Stimulated activated CD8-positive, alpha-beta memory T cell treated with anti-CD3 and anti-CD28 coated beads, Interleukin-15, amount 100 ng/mL, for 4 hours (primary cell): ENCODE results near the gene RPTOR.

ENCODE experiments used
- DNase-seq, 2 donors: peaks; one replicate each; pipeline ENCODE4 v3.0.0-alpha.2; 2020; ENCODE audit warnings: low read depth in 2 of 2

The RPTOR gene

DNA sequence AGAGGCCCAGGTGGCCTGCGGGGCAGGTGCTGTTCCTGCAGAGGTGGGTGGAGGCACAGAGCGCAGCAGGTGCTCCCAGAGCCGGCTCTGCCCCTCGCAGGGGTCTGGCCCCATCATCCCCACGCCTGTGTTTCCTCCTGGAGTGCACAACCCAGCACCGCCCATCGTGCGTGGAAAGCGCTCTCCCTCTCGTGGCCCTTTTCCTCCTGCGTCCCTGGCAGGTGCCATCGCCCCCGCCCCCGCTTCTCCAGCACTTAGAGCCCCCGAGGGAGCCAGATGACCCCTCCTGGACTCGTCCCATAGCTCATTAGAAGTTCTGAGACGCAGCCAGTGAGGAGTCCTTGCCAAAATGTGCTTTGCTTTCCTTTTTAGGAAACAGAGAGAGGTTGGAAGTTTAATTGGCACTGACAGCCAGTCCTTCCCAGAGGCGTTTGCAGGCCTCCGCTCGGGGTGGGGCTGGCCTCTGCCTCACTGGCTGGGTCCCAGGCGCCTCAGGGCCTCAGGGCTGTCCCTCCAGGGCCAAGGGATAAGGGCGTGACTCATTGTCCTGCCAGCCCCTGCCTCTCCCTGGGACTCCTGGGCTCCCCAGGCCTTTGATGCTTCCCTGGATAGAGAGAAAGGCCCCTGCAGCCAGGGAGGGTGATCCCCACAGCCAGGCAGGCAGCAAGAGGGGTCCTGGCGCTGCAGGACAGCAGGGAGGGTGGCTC is 414.8 kb downstream of the RPTOR start:
- DNase-seq: no peak

GRCh38 chr17:80960037-80960796 is 415.6 kb downstream of the RPTOR start:
- no peak for DNase-seq

- no peak for DNase-seq
Measured at GRCh38 chr17:80960797-80961452, 416.3 kb downstream of the RPTOR start.

DNA sequence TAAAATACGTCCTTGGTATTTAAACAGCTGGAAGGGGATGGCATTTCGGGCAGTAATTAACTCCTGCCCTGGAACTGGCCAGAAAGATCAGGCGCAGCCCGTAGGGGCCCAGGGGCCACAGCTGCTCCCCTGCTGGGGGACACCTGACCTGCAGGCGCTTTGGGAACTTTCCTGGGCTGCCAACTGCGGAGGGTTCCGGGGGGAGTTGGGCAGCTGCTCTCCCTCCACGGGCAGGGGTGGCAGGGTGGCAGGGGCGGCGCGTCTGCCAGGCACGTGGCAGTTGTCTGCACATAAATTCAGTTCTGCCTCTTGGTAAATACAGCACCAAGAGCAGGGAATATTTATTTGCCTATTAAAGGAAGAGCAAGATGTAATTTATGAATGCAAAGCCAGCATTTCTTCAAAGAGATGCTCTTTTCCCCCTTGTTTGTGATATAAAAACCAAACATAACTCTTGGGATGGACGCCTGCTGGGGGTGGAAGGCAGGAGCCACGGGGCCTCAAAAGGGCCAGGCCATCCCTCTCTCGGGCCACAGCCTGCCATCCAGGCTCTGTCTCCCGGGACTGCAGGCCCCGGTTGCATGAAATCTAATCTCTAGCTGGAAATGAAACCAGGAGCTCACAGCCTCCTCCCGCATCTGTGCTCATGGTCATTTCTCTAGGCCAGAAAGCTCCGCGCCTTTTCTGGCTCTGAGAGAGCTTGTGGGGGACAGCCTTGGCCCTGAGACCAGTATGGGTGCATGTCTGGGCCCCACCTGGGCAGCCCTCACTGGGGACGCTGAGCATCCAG is 417.1 kb downstream of the RPTOR start:
- DNase-seq: no peak

DNA sequence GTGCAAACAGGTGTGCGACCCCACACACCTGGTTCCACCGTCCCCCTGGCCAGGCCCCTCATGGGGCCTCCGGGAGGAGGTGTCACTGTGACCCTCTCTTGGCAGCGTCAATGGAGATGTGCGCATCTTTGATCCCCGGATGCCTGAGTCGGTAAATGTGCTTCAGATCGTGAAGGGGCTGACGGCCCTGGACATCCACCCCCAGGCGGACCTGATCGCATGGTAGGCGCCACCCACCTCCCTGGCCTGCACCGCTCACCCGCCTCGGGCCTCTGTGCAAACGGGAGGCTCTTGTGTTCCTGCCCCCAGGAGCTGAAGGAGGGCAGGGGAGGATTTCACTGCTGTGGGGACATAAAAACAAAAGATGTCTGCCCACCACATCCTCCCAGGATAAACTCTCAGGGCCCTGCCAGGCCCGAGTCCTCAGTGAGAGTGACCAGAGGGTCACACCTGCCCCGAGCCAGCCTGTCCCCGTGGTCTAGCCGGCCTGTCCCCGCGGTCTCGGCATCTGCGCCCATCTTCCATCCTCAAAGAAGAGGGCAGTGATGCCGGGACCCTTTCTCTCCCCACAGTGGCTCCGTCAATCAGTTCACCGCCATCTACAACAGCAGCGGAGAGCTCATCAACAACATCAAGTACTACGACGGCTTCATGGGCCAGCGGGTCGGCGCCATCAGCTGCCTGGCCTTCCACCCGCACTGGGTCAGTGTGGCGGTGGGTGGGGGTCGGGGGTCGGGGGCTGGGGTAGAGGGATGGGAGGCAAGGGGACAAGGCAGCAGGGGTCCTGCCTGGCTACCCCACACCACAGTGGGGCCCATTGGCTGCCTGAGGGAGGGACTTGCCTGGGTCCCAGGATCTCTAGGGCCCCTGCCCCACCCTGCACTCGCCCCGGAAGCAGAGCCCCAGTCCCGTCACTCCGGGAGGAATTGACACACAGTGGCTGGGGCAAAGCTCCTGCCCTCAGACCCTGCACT is 418.0 kb downstream of the RPTOR start:
- DNase-seq: no peak

GRCh38 chr17:80963812-80964543 is 419.3 kb downstream of the RPTOR start:
- no peak for DNase-seq

GRCh38 chr17:80964544-80964856 is 419.9 kb downstream of the RPTOR start:
- no peak for DNase-seq

GRCh38 chr17:80964859-80965580 is 420.4 kb downstream of the RPTOR start:
- no peak for DNase-seq

- no peak for DNase-seq
Measured at GRCh38 chr17:80965606-80966005, 421.0 kb downstream of the RPTOR start.

DNA sequence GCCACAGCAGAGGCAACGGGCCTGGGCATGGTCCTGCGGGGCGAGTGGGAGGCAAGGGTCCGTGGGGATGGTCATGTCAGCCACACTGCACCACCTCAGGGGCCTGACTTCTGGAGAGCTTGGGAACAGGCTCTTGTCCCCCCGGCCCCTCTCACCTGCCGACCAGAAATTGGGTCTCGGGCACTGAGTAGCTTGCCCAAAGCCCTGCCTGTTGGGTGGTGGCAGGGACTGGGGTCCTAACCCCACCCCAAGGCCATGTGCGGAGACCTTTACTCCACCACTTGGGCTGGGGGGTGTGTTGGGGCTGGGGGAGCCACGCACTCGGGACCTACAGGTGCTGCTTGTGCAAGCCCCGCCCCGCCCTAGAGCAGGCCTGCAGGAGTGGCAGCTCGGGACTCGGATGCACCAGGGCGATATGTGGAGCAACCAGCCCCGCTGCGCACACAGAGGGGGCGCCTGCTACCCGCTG is 422.8 kb downstream of the RPTOR start:
- DNase-seq: no peak

GRCh38 chr17:80968602-80969029 is 424.0 kb downstream of the RPTOR start:
- no peak for DNase-seq

GRCh38 chr17:80969030-80969673 is 424.5 kb downstream of the RPTOR start:
- DNase-seq: no peak

DNA sequence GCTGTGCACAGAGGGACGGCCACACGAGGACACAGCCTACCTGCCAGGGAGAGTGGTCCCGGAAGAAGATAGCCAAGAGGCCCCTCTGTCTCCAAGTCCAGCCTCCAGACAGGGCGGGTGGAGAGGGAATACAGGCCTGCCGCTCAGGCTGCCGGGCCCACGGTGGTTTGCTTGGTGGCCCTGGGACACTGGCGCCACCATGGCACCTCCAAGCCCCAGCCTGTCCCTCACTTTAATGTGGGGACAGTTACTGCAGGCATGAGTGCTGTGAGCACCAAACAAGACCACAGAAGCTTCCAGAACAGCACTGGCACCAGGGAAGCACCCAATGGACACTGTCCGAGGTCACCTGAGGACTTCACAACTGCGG is 425.0 kb downstream of the RPTOR start:
- DNase-seq: no peak

GRCh38 chr17:80970044-80970761 is 425.6 kb downstream of the RPTOR start:
- no peak for DNase-seq

GRCh38 chr17:80970762-80971703 is 426.4 kb downstream of the RPTOR start:
- DNase-seq: no peak

DNA sequence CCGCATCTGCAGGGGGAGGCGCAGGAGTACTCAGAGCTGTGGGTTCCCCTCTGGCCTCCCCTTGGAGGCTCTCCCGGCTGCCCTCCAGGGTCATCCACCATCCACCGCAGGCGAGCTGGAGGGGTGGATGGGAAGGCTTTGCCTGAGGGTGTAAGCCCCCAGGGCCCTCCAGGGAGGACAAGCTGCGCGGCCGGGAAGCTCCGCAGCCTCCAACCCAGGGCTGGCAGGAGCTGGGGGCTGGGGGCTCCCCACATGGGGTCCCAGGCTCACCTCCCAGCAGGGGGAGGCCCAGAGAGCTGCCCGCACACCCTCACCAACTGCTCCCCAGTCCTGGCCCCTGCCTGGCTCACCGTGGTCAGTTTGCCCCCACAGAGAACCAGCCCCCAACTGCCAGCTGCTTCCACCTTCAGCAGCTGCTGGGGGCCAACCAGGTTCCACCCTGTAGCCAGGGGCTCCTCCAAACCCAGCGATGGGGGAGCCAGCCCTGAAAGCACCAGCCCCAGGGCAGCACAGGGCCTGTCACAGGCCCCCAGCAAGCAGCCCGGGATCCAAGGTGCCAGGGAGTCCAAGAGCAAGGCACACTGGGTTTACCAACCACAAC is 427.2 kb downstream of the RPTOR start:
- DNase-seq: no peak

DNA sequence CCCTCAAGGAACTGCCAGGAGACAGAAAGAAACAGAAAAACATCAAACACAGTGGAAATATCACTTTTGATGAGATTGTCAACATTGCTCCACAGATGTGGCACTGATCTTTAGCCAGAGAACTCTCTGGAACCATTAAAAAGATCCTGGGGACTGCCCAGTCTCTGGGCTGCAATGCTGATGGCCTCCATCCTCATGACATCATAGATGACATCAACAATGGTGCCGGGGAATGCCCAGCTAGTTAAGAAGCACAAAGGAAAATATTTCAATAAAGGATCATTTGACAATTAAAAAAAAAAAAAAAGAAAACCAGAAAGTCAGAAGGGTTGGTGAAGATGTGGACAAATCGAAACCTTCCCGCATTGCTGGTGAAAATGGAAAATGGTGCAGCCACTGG is 432.1 kb downstream of the RPTOR start:
- DNase-seq: no peak
